Measurements from ENCODE around the gene ASPHD2.

The ASPHD2 gene

GRCh38 chr22:26489447-26490036 lies 60.5 kb downstream of the ASPHD2 start:
- TF ChIP-seq CTCF (IDR thresholded peaks at IDR 0.05; ENCODE audit: borderline replicate concordance, control extremely low read depth, extremely low read depth, insufficient read depth, missing control alignments), result no peak
- no peak for DNase-seq (ENCODE audit: low spot score)
- in situ Hi-C loops (cut with MboI; ENCODE audit: low sequenced_read_pairs, unreplicated experiment), result no loop called here

- no peak for DNase-seq (ENCODE audit: low spot score)
- in situ Hi-C loops (cut with MboI; ENCODE audit: low sequenced_read_pairs, unreplicated experiment), result no loop called here
- no peak for TF ChIP-seq CTCF (IDR thresholded peaks at IDR 0.05; ENCODE audit: borderline replicate concordance, control extremely low read depth, extremely low read depth, insufficient read depth, missing control alignments)
Measured at GRCh38 chr22:26492220-26492619, 63.2 kb downstream of the ASPHD2 start.

- no peak for TF ChIP-seq CTCF (IDR thresholded peaks at IDR 0.05; ENCODE audit: borderline replicate concordance, control extremely low read depth, extremely low read depth, insufficient read depth, missing control alignments)
- in situ Hi-C loops (cut with MboI; ENCODE audit: low sequenced_read_pairs, unreplicated experiment), result no loop called here
- no peak for DNase-seq (ENCODE audit: low spot score)
Measured at GRCh38 chr22:26494506-26494905, 65.4 kb downstream of the ASPHD2 start.
